Testis (tissue), 3 donors: ENCODE results near the gene OR2M3. TPM values are rescaled to one million over a fixed set of nuclear protein-coding genes. Genes with fewer than 3 reads are reported as not detected.

Experiments
- DNase-seq: peaks from one replicate; pipeline ENCODE4 v3.0.0-alpha.2; 2019
- H3K27ac ChIP-seq, 2 donors: fragments of 200-600 bp; sonication (generic); one replicate each; pipeline ENCODE4 v1.5.1; 2019
- H3K27me3 ChIP-seq: fragments of 200-600 bp; sonication (generic); one replicate; pipeline ENCODE4 v1.5.1; 2019
- H3K36me3 ChIP-seq: fragments of 200-600 bp; sonication (generic); one replicate; pipeline ENCODE4 v1.5.1; 2017; ENCODE audit warnings: low read depth; ENCODE audit errors: missing control alignments
- H3K4me1 ChIP-seq: fragments of 200-600 bp; sonication (generic); one replicate; pipeline ENCODE4 v1.5.1; 2019
- H3K4me3 ChIP-seq, 2 donors: fragments of 200-600 bp; sonication (generic); one replicate each; pipeline ENCODE4 v1.5.1; 2017 to 2019
- H3K9me3 ChIP-seq: fragments of 200-600 bp; sonication (generic); one replicate; pipeline ENCODE4 v1.5.1; 2017
- CTCF ChIP-seq, 3 experiments: fragments of 450-650 bp in 2 of 3; fragments of 200-600 bp in 1 of 3; sonication (generic) in 1 of 3; IDR thresholded peaks; one replicate each; pipeline ENCODE4 v1.5.1; 2016 to 2019; ENCODE audit warnings: antibody characterized with exemption in 3 of 3, mild to moderate bottlenecking in 2 of 3, moderate library complexity in 1 of 3
- POLR2A ChIP-seq: fragments of 450-650 bp; IDR thresholded peaks from one replicate; pipeline ENCODE4 v1.6.1; 2017; ENCODE audit warnings: antibody characterized with exemption, mild to moderate bottlenecking, moderate library complexity
- WGBS, 2 donors: methylation state at CpG; one replicate each; pipeline ENCODE4 v1.1.5; 2018; 5-methylcytosine and 5-hydroxymethylcytosine counted together
- intact Hi-C: fragments of 100-400 bp; cut with DNase I; formaldehyde crosslinking; loops from one replicate; pipeline ENCODE4 v1.15.1; 2023; ENCODE audit warnings: low total_unique reads
- polyA plus RNA-seq: library from polyadenylated mRNA; stranded (reverse); fragments of 350-450 nt; fragmentation: Illumina TruSeq; extraction: RNeasy Lipid Tissue Mini Kit (QIAGEN cat#74804); gene quantifications from one replicate; pipeline ENCODE4 v1.2.3, GENCODE V29; 2014; ENCODE audit warnings: low read depth, low replicate concordance; ENCODE audit not compliant: insufficient read depth
- total RNA-seq, 2 donors: library from RNA; depleted of rRNA; stranded (reverse); fragments of >200 nt; gene quantifications; one replicate each; pipeline ENCODE4 v1.2.3, GENCODE V29; 2016

The OR2M3 gene
- total and polyA plus RNA-seq, 3 donors from 2014 or later, result 0.11 to 0.24 (median 0.19) TPM

- 7 to 32% methylated on average over 11 of the region's 11 CpGs for WGBS, 2 donors
Observed at GRCh38 chr1:248189026-248189425, 8.0 kb upstream of the OR2M3 start.

GRCh38 chr1:248194117-248194516, 2.9 kb upstream of the OR2M3 start:
- TF ChIP-seq POLR2A, result no peak
- TF ChIP-seq CTCF (IDR thresholded peaks at IDR 0.05), result no peak
- Histone ChIP-seq H3K9me3 (no peaks in the 10 kb centered on the region), H3K4me3 (no peak overlapping the region), H3K27ac (no peak overlapping the region), H3K36me3 (no peaks in the 10 kb centered on the region), H3K4me1 (no peaks in the 10 kb centered on the region), H3K27me3 (no peaks in the 10 kb centered on the region)
- intact Hi-C loops, result no loop called here
- DNase-seq, result no peak
- 31 to 74% methylated on average over 1 of the region's 1 CpG for WGBS, 2 donors

More at GRCh38 chr1:248189026-248189425, 8.0 kb upstream of the OR2M3 start:
- DNase-seq, result peak; percentile 28
- intact Hi-C loops, result no loop called here
- no peak for TF ChIP-seq CTCF (IDR thresholded peaks at IDR 0.05)
- TF ChIP-seq POLR2A, result no peak
- Histone ChIP-seq H3K27me3 (no peaks in the 10 kb centered on the region), H3K27ac (no peak overlapping the region), H3K9me3 (no peaks in the 10 kb centered on the region), H3K36me3 (no peaks in the 10 kb centered on the region), H3K4me3 (no peak overlapping the region), H3K4me1 (no peaks in the 10 kb centered on the region)

- no peak for DNase-seq
- Histone ChIP-seq H3K36me3 (no peaks in the 10 kb centered on the region), H3K4me1 (no peaks in the 10 kb centered on the region), H3K27me3 (no peaks in the 10 kb centered on the region), H3K9me3 (no peaks in the 10 kb centered on the region), H3K4me3 (no peak overlapping the region), H3K27ac (no peak overlapping the region)
- intact Hi-C loops, result no loop called here
- 98 to 100% methylated on average over 1 of the region's 1 CpG for WGBS, 2 donors
- TF ChIP-seq POLR2A, result no peak
- TF ChIP-seq CTCF (IDR thresholded peaks at IDR 0.05), result no peak
Observed at GRCh38 chr1:248215880-248216279, 18.8 kb downstream of the OR2M3 start.

- intact Hi-C loops, result no loop called here
- no peak for DNase-seq
- Histone ChIP-seq H3K36me3 (no peaks in the 10 kb centered on the region), H3K4me3 (no peak overlapping the region), H3K27me3 (no peaks in the 10 kb centered on the region), H3K9me3 (no peaks in the 10 kb centered on the region), H3K4me1 (no peaks in the 10 kb centered on the region), H3K27ac (no peak overlapping the region)
- 83 to 94% methylated on average over 1 of the region's 1 CpG for WGBS, 2 donors
- TF ChIP-seq CTCF (IDR thresholded peaks at IDR 0.05) (no peak), POLR2A (no peak)
Observed at GRCh38 chr1:248225537-248225936, 28.5 kb downstream of the OR2M3 start.

- DNase-seq, result no peak
- TF ChIP-seq CTCF (IDR thresholded peaks at IDR 0.05) (no peak), POLR2A (no peak)
- H3K27ac ChIP-seq, result no peak overlapping the region
- intact Hi-C loops, result no loop called here
- H3K27me3 ChIP-seq, result no peaks in the 10 kb centered on the region
- H3K9me3 ChIP-seq, result no peaks in the 10 kb centered on the region
- no peaks in the 10 kb centered on the region for H3K4me1 ChIP-seq
- 71 to 74% methylated on average over 6 of the region's 6 CpGs for WGBS, 2 donors
- no peak overlapping the region for H3K4me3 ChIP-seq
- no peaks in the 10 kb centered on the region for H3K36me3 ChIP-seq
Observed at GRCh38 chr1:248229360-248229908, 32.4 kb downstream of the OR2M3 start.
